ENCODE data around the gene DHRSX.
"Not testable (repeated sequence)": the region's sequence is repeated elsewhere in the genome, so short reads cannot be mapped to it uniquely, and the experiment has no call there.

The DHRSX gene

GRCh38 chrX:2242326-2242725 is 258.4 kb downstream of the DHRSX start:
- no peak for DNase-seq

GRCh38 chrX:2241496-2241895 is 259.3 kb downstream of the DHRSX start:
- not testable (repeated sequence) for DNase-seq

GRCh38 chrX:2240761-2241160 is 260.0 kb downstream of the DHRSX start:
- DNase-seq = not testable (repeated sequence)

GRCh38 chrX:2237976-2238375 is 262.8 kb downstream of the DHRSX start:
- no peak for DNase-seq

GRCh38 chrX:2231570-2232192 is 269.1 kb downstream of the DHRSX start:
- no peak for DNase-seq

- DNase-seq = no peak
Observed at GRCh38 chrX:2230457-2230856, 270.3 kb downstream of the DHRSX start.

GRCh38 chrX:2228536-2228935 is 272.2 kb downstream of the DHRSX start:
- no peak for DNase-seq

GRCh38 chrX:2226906-2227656 is 273.7 kb downstream of the DHRSX start:
- no peak for DNase-seq

GRCh38 chrX:2226182-2226581 is 274.6 kb downstream of the DHRSX start:
- no peak for DNase-seq

- DNase-seq = no peak
Observed at GRCh38 chrX:2224597-2225235, 276.1 kb downstream of the DHRSX start.

- no peak for DNase-seq
Observed at GRCh38 chrX:2224161-2224560, 276.6 kb downstream of the DHRSX start.

GRCh38 chrX:2220829-2221567 is 279.8 kb downstream of the DHRSX start:
- no peak for DNase-seq

- no peak for DNase-seq
Observed at GRCh38 chrX:2220296-2220695, 280.5 kb downstream of the DHRSX start.

- not testable (repeated sequence) for DNase-seq
Observed at GRCh38 chrX:2214138-2214823, 286.5 kb downstream of the DHRSX start.

GRCh38 chrX:2211667-2212066 is 289.1 kb downstream of the DHRSX start:
- not testable (repeated sequence) for DNase-seq

GRCh38 chrX:2193273-2193592 is 307.5 kb downstream of the DHRSX start:
- no peak for DNase-seq

GRCh38 chrX:2192584-2193272 is 308.0 kb downstream of the DHRSX start:
- no peak for DNase-seq

- no peak for DNase-seq
Observed at GRCh38 chrX:2188840-2189239, 311.9 kb downstream of the DHRSX start.

- no peak for DNase-seq
Observed at GRCh38 chrX:2188330-2188792, 312.4 kb downstream of the DHRSX start.

GRCh38 chrX:2187352-2188115 is 313.2 kb downstream of the DHRSX start:
- no peak for DNase-seq

GRCh38 chrX:2185341-2186082 is 315.3 kb downstream of the DHRSX start:
- no peak for DNase-seq
